ENCODE measurements around the gene DGCR2. TPM values are rescaled to one million over a fixed set of nuclear protein-coding genes. Genes with fewer than 3 reads are reported as not detected.

The DGCR2 gene
- total RNA-seq, 1 experiment from 2014 or later = 41.1 TPM

- ChIA-PET POLR2A (ENCODE audit: low non-redundant PET) (interaction anchor here (0.6 kb wide), 1 partner anchor 114 kb away, joined by 3 read pairs; no protein-coding TSS in a partner anchor), CTCF (no interaction called here)
- DNase-seq (ENCODE audit: low spot score) = no peak
- BruUV-seq (replicated peaks) = no TSS peak
- peaks cover 7% of the 10 kb centered on the region for H3K4me1 ChIP-seq (ENCODE audit: insufficient read depth, low read length, poor library complexity, severe bottlenecking)
- no peak for TF ChIP-seq EZH2 (IDR thresholded peaks at IDR 0.05; ENCODE audit: borderline replicate concordance, low read depth, low read length, poor library complexity, severe bottlenecking)
- no peak for TF ChIP-seq CTCF (conservative IDR thresholded peaks at IDR 0.05; ENCODE audit: low read depth, low read length)
- no peaks in the 10 kb centered on the region for H3K27me3 ChIP-seq (replicated peaks; ENCODE audit: insufficient read depth, low read depth, low read length, poor library complexity)
- intact Hi-C loops (cut with micrococcal nuclease; ENCODE audit: unreplicated experiment) = no loop called here
- H3K4me3 ChIP-seq (ENCODE audit: low read depth, low read length, poor library complexity, severe bottlenecking) = no peak overlapping the region
- H3K27ac ChIP-seq (ENCODE audit: low read depth, low read length, poor library complexity, severe bottlenecking) = no peak overlapping the region
- peaks cover 5% of the 10 kb centered on the region for H3K36me3 ChIP-seq (ENCODE audit: insufficient read depth, low read length, poor library complexity, severe bottlenecking)
- no peaks in the 10 kb centered on the region for H3K9me3 ChIP-seq (ENCODE audit: low read depth, low read length, poor library complexity, severe bottlenecking)
Measured at GRCh38 chr22:19117111-19117512, 5.1 kb downstream of the DGCR2 start.

- Histone ChIP-seq H3K4me1 (ENCODE audit: insufficient read depth, low read length, poor library complexity, severe bottlenecking) (peaks cover 1% of the 10 kb centered on the region), H3K27me3 (replicated peaks; ENCODE audit: insufficient read depth, low read depth, low read length, poor library complexity) (no peaks in the 10 kb centered on the region), H3K27ac (ENCODE audit: low read depth, low read length, poor library complexity, severe bottlenecking) (no peak overlapping the region), H3K4me3 (ENCODE audit: low read depth, low read length, poor library complexity, severe bottlenecking) (no peak overlapping the region), H3K9me3 (ENCODE audit: low read depth, low read length, poor library complexity, severe bottlenecking) (no peaks in the 10 kb centered on the region), H3K36me3 (ENCODE audit: insufficient read depth, low read length, poor library complexity, severe bottlenecking) (peaks cover 5% of the 10 kb centered on the region)
- ChIA-PET POLR2A (ENCODE audit: low non-redundant PET) (no interaction called here), CTCF (interaction anchor here (0.5 kb wide), 1 partner anchor 60 kb away, joined by 7 read pairs; no protein-coding TSS in a partner anchor)
- intact Hi-C loops (cut with micrococcal nuclease; ENCODE audit: unreplicated experiment) = no loop called here
- DNase-seq (ENCODE audit: low spot score) = no peak
- no peak for TF ChIP-seq EZH2 (IDR thresholded peaks at IDR 0.05; ENCODE audit: borderline replicate concordance, low read depth, low read length, poor library complexity, severe bottlenecking)
- TF ChIP-seq CTCF (conservative IDR thresholded peaks at IDR 0.05; ENCODE audit: low read depth, low read length) = 0 out of 2 replicates have a peak, but pooled peaks have one; percentile 21
- no TSS peak for BruUV-seq (replicated peaks)
Measured at GRCh38 chr22:19115628-19116027, 6.6 kb downstream of the DGCR2 start.

GRCh38 chr22:19114984-19115552 is 7.1 kb downstream of the DGCR2 start:
- no peak for DNase-seq (ENCODE audit: low spot score)
- no TSS peak for BruUV-seq (replicated peaks)
- Histone ChIP-seq H3K9me3 (ENCODE audit: low read depth, low read length, poor library complexity, severe bottlenecking) (no peaks in the 10 kb centered on the region), H3K27ac (ENCODE audit: low read depth, low read length, poor library complexity, severe bottlenecking) (no peak overlapping the region), H3K4me1 (ENCODE audit: insufficient read depth, low read length, poor library complexity, severe bottlenecking) (peaks cover 2% of the 10 kb centered on the region), H3K4me3 (ENCODE audit: low read depth, low read length, poor library complexity, severe bottlenecking) (no peak overlapping the region), H3K27me3 (replicated peaks; ENCODE audit: insufficient read depth, low read depth, low read length, poor library complexity) (no peaks in the 10 kb centered on the region), H3K36me3 (ENCODE audit: insufficient read depth, low read length, poor library complexity, severe bottlenecking) (peaks cover 3% of the 10 kb centered on the region)
- intact Hi-C loops (cut with micrococcal nuclease; ENCODE audit: unreplicated experiment) = no loop called here
- TF ChIP-seq EZH2 (IDR thresholded peaks at IDR 0.05; ENCODE audit: borderline replicate concordance, low read depth, low read length, poor library complexity, severe bottlenecking) (no peak), CTCF (conservative IDR thresholded peaks at IDR 0.05; ENCODE audit: low read depth, low read length) (no peak)
- ChIA-PET POLR2A (ENCODE audit: low non-redundant PET) (no interaction called here), CTCF (interaction anchor here (0.5 kb wide), 1 partner anchor 60 kb away, joined by 7 read pairs; no protein-coding TSS in a partner anchor)
